GM21737 (cell line): ENCODE data around the gene FSTL4.

Source experiments
- ATAC-seq: cut with Tn5 transposase; IDR thresholded peaks from one replicate; pipeline ENCODE4 v1.9.1; 2021; ENCODE audit warnings: mild to moderate bottlenecking, moderate library complexity; ENCODE audit not compliant: unreplicated experiment

Gene FSTL4

GRCh38 chr5:133611357-133612248 is 738 bp downstream of the FSTL4 start:
- ATAC-seq = no peak

GRCh38 chr5:133610489-133611356 is 1.6 kb downstream of the FSTL4 start:
- no peak for ATAC-seq

GRCh38 chr5:133607451-133607850 is 4.9 kb downstream of the FSTL4 start:
- ATAC-seq = no peak

GRCh38 chr5:133606835-133607234 is 5.5 kb downstream of the FSTL4 start:
- ATAC-seq = no peak

- no peak for ATAC-seq
Observed at GRCh38 chr5:133605323-133605722, 7.0 kb downstream of the FSTL4 start.

- ATAC-seq = no peak
Observed at GRCh38 chr5:133603711-133604110, 8.6 kb downstream of the FSTL4 start.

- ATAC-seq = no peak
Observed at GRCh38 chr5:133602835-133603380, 9.4 kb downstream of the FSTL4 start.

GRCh38 chr5:133599600-133599999 is 12.7 kb downstream of the FSTL4 start:
- no peak for ATAC-seq

- no peak for ATAC-seq
Observed at GRCh38 chr5:133599044-133599443, 13.3 kb downstream of the FSTL4 start.

- ATAC-seq = no peak
Observed at GRCh38 chr5:133596049-133596448, 16.3 kb downstream of the FSTL4 start.

- ATAC-seq = no peak
Observed at GRCh38 chr5:133595465-133595864, 16.9 kb downstream of the FSTL4 start.

GRCh38 chr5:133589286-133589685 is 23.1 kb downstream of the FSTL4 start:
- ATAC-seq = no peak

GRCh38 chr5:133582971-133583370 is 29.4 kb downstream of the FSTL4 start:
- no peak for ATAC-seq

GRCh38 chr5:133581918-133582317 is 30.4 kb downstream of the FSTL4 start:
- no peak for ATAC-seq

GRCh38 chr5:133581348-133581747 is 31.0 kb downstream of the FSTL4 start:
- no peak for ATAC-seq

GRCh38 chr5:133580618-133581017 is 31.7 kb downstream of the FSTL4 start:
- ATAC-seq = no peak

- ATAC-seq = no peak
Observed at GRCh38 chr5:133579766-133580165, 32.6 kb downstream of the FSTL4 start.

GRCh38 chr5:133569347-133569746 is 43.0 kb downstream of the FSTL4 start:
- ATAC-seq = no peak

- no peak for ATAC-seq
Observed at GRCh38 chr5:133565993-133566392, 46.3 kb downstream of the FSTL4 start.

GRCh38 chr5:133564921-133565565 is 47.3 kb downstream of the FSTL4 start:
- no peak for ATAC-seq

GRCh38 chr5:133562554-133562953 is 49.8 kb downstream of the FSTL4 start:
- ATAC-seq = no peak
